DMS153 treated with DMSO at 0.1 percent for 48 hours (cell line): ENCODE results near the gene PRKAR2B.

Experiments used
- DNase-seq: peaks from one replicate; lab custom pipeline; 2025; ENCODE audit not compliant: unreplicated experiment; lab: John Stamatoyannopoulos, UW

PRKAR2B gene

DNA sequence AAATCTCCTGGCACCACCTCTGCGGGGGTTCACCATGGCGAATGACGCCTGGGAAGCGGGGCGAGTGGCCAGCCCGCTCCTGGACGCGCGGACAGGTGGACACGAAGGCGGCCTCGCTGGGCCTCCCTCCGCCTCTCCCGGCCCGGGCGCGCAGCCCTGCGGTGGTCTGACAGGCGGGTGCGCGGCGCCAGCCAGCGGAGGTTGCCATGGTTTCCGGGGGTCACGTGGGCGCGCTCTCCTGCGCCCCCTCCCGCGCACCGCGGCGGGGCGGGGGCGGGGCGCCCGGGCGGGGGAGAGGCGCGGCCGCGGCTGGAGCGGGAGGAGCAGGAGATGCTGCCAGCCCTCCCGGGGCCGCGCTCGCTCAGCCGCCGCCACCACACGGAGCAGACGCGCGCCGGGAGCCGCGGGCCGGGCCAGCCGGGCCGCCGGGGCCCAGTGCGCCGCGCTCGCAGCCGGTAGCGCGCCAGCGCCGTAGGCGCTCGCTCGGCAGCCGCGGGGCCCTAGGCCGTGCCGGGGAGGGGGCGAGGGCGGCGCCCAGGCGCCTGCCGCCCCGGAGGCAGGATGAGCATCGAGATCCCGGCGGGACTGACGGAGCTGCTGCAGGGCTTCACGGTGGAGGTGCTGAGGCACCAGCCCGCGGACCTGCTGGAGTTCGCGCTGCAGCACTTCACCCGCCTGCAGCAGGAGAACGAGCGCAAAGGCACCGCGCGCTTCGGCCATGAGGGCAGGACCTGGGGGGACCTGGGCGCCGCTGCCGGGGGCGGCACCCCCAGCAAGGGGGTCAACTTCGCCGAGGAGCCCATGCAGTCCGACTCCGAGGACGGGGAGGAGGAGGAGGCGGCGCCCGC is at the start of gene PRKAR2B:
Gene PRKAR2B (plus strand): TSS at position 359 of the 848 bp plus-strand sequence. CDS start 203 bp downstream, at position 562.
- DNase-seq = peak; percentile 34

DNA sequence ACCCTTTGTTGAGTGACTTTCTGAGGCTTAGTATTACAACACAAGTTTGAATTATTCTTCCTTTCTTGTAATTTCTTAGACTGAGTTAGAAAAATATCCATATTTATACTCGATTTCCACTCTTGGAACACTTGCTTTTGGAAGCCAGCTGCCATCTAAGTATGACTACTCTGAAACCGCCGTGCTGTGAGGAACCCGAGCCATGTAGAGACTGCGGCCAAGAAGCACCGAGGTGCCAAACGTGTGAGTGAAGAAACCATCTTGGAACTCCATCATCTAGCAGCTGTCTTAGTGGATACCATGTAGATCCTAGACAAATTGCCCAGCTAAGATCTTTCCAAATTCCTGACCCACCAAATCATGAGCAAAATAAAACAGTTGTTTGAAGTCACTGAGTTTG is 49.7 kb upstream of the PRKAR2B start:
- DNase-seq = no peak

DNA sequence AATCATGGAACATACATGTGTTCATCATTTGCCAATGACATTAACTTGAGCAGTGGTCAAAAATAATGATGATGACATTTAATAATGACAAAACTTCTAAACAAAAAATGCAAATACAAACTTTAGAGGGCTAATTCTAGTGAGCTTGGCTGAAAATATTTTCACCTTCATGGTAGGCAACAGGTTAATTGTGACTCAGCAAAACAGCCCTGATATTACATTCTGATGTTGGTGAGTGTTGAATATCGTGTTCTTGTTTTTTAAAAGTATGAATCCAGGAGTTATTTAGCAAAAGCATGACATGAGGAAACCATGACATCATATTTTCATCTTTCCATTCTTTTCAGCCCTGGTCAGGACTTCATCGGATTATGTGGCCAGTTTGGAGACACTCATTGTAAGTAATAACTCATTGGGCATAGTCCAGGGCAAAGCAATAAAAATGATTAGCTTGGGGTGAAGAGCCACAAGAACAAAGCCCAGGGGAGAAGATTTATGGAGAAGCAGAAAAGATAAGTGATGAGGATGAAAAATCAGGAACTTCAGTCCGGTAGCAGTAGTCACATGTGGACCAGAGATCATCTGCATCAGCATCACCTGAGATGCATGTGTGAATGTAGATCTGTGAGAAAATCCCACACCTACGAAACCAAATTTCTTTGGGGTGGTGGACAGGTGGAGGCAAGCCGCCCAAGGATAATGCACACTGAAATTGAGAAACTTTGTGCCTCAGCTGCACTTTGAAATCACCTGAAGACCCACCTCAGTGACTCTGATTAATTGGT is 46.8 kb upstream of the PRKAR2B start:
- no peak for DNase-seq

DNA sequence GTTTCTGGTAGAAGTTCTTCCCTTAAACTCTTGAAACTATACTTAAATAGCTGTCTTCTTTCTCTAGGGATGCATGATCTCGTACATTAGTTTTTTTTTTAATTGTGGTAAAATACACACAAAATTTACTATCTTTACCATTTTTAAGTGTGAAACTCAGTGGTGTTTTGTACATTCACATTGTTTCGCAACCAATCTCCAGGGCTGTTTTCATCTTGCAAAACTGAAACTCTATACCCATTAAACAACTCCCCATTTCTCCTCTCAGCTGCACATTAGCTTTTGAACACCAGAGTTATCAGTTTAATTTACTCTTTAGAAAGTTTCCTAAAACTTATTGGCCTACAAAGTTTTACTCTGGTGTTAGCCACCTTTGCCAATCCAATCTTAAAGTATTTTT is 45.5 kb upstream of the PRKAR2B start:
- no peak for DNase-seq

DNA sequence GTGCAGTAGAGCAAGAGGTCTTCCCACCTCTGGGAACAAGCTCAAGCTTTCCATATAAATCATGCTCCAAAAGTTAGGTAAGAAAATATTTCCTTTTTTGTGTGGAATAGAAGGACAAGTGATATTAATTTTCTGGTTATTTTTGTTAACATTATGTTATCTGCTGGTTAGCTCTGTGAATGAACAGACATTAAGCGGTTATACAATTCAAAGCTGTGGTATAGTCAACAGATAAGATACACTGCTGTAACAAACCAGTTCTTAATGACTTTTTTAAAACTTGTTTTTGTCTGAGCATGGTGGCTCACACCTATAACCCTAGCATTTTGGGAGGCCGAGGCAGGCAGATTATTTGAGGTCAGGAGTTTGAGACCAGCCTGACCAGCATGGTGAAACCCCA is 43.0 kb upstream of the PRKAR2B start:
- DNase-seq = no peak

DNA sequence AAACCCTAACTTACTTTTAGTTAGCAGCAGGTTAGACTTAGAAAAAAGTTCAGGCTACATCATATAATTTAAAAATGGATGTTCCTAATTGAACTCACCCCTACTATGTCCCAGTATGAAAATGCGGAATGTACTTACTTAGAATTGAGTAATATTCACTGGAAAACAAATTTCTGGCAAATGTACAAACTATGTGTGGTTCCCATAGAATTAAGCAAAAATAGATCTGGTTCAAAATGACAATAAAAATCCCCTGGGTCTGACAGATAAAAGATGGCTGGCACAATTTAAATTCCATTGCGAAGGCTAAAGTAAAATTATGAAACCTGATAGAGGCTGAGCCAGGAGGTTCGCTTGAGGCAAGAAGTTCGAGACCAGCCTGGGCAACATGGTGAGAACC is 42.4 kb upstream of the PRKAR2B start:
- no peak for DNase-seq

DNA sequence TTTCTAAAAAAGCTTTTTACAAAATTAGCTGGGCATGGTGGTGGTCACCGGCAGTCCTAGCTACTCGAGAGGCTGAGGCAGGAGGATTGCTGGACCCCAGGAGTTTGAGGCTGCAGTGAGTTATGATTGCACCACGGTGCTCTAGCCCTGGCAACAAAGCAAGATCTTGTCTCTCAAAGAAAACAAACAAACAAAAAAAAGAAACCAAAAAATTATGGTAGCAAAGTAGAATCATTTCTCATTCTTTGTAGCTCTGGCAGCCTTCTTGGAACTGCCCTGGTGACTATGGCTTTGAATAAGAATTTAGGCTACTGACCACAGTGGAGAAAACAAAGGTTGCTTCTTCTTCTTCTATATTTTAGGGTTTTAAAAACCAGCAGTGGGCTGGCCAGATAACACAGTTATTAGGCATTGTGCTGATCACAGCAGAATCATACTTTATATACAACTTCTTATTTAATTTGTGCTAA is 41.9 kb upstream of the PRKAR2B start:
- DNase-seq = no peak

DNA sequence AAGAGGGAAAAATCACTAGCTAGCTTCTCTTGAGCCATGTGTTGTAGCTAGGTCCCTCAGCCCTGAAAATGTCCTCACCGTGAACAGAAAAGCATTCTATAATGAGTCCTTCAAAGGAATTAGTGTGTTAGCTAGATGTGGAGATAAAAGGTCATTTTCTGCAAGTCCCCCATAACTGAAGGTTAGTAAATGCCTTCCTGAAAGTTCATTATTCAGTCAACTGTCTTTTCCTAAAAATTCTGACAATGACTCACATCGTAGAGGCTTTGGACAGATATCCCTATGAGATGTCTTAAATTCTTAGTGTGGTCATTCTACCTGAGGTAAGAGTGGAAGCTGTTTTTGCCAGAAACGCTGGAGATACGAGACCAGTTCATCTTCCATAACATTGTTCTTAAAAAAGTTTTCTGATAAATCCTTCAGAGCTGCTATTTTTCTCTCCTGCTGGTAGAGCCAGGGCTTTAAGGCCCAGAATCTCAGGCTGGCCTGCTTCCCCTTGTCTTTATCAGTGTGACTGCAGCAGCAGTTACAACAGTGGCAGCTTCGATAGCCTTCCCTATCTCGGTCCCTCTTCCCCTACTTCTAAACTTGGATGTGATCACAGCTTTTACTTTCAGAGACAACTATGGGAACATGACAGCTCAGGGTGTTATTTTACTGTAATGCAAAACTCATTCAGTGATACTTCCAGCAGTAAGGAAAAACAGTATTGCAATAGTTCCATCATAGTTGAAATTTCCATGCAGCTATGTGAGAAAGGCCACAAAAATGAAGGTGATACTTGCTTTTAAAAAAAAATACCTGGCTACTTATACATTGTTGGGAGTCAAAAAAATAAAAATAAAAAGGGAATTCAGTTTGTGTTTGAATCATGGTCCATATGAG is 37.3 kb upstream of the PRKAR2B start:
- no peak for DNase-seq

DNA sequence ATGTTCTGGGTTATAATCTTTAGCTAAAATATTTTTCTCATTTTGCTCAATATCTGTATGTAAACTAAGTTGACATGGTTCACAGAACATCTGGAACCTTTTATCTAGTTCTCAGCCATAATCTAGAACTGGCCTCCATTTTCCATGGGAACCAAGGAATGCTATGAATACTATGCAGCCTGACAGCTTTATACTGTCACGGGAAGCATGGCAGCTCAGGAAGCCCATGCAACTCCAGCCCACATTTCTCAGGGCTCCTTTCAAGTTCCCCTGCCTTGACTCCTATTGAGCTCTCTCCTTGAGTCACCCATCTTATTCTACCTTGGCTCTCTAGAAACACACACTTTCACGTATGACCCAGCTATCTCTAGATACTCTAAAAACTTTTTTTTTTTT is 36.6 kb upstream of the PRKAR2B start:
- no peak for DNase-seq

DNA sequence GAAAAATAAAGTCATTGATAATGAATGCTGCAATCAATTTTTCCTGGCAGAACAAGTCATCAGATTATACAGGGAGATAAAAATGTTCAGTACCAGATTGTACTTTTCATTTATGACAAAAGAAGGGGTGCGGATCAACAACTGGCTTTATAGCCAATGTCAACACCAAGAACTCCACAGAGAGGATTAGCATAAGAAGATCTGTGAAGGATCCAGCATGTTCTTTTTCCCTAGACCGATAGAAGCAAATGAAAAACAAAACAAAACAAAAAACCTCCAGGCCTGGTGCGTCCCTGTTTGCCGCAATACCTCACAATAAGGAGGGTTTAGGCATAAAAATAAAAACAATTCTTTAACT is 34.7 kb upstream of the PRKAR2B start:
- DNase-seq = no peak

DNA sequence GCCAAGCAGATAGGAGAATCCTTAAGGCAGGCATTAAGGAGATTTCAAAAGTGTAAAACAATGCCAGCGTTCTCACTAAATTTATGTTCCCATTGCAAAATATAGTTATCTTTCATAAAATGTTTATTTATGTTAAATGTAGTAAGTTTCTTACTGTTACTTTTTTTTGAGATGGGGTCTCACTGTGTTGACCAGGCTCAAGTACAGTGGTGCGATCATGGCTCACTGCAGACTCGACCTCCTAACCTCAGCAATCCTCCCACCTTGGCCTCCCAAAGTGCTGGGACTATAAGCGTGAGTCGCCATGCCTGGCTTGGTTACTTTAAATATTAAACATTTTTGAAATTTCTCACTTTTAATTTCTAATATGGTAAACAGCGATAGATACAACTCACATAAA is 31.8 kb upstream of the PRKAR2B start:
- no peak for DNase-seq

DNA sequence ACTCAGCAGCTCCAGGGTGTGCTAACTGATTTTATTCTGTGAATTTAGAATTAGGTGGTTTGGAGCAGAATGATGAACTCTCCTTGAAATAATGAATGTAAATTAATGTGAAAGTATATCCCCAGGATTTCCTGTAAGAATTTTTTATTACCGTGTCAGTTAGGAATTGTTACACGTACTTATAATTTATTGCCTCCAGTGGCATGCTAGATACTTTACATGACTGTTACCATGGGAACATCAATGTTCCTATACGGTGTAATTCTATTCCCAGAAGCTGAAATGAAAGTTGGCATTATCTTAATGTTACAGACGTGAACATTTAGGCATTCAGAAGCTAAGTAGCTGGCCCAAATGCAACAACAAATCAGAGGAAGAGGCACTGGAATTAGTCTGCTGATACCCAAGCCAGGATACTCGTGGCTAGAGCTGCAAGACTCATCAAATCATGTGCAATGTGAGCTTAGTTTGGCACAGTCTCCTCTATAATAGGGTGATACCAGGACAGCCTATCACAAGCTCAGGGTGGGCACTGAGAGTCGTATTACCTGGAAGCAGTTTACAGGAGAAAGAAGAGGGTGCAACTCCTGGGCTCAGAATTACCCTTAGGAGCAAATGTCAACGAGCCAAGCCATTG is 30.0 kb upstream of the PRKAR2B start:
- no peak for DNase-seq

DNA sequence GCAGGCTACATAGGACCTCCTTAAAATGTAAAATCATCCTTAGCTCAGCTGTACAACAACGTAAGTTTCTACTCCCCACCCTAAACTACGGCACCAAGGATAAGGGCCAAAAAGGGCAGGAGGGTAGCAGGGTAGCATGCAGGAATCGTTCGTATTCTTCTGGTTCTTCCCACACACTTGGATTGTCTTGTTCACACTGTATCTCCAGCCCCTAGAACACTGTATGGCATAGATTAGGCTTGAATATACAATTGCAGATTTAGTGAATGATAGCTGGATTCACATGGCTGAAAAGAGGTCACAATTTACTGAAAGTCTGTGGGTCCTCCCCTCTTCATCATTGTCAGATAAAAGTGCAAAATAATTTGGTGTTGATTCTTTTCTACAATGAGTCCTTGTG is 28.2 kb upstream of the PRKAR2B start:
- no peak for DNase-seq

DNA sequence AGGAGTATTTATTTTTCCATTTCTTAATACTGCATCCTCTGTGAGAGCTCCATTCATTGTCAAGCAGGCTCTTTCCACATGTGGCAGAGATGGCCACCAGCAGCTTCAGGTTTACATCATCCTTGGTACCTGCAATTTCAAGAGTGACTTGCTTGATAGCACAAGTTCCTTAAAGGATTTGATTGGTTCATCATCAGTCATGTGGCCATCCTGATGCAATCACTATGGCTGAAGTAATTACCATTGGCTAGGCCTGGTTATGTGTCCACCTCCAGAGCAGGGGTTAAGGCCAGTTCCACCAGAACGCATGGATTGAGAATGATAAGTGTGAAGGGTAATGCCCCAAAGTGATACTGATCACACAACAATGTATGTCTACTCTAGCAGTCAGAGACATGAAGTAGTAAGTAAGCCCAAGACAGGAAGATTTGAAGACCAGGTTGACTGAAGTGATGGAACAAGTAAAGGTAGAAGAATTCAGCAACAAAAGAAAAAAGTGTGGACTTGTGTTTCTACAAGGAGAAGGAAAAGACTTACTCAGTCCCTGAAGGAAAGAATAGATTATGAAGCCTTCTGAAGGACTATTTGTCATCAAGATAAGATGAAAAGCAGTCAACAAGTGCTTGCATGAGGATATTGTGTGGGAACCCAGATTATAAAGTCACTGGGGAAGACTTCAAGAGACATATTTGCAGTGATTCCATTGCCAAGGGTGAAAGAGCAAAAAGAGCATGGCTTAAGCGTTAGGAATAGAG is 26.4 kb upstream of the PRKAR2B start:
- no peak for DNase-seq

DNA sequence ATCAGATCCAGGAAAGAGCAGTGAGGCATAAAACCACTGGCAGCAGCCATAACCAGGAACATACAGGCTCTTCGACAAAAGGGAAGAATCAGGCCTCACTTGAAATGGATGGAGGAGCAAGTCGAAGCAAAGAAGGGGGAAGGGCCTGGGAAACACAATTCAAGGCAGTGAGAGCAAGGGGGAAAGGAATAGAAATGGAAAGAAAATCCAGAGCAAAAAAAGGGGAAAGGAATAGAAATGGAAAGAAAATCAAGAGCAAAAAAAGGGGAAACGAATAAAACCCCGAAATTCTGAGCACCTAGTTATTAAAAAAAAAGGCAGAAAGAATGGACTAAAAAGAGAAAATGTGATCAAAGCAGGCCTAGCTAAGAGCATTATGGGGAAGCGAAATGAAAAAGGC is 24.1 kb upstream of the PRKAR2B start:
- no peak for DNase-seq

DNA sequence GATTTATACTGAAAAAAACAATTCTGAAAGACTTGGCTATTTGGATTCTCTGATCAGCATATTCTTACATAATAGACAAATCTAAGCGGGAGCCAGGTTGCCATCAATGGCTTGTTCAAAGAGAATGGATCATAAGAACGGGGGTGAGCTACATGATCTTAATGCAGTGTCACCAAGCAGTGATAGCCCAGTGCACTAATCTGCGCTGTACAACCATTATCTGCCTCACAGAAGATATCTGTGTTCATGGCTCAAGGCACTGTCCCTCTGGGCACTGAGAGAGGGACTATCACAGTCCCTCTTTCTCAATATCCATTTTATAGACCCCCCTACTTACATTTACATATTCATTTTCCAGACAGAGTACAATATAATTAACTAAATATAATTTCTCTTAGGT is 22.9 kb upstream of the PRKAR2B start:
- DNase-seq = no peak

DNA sequence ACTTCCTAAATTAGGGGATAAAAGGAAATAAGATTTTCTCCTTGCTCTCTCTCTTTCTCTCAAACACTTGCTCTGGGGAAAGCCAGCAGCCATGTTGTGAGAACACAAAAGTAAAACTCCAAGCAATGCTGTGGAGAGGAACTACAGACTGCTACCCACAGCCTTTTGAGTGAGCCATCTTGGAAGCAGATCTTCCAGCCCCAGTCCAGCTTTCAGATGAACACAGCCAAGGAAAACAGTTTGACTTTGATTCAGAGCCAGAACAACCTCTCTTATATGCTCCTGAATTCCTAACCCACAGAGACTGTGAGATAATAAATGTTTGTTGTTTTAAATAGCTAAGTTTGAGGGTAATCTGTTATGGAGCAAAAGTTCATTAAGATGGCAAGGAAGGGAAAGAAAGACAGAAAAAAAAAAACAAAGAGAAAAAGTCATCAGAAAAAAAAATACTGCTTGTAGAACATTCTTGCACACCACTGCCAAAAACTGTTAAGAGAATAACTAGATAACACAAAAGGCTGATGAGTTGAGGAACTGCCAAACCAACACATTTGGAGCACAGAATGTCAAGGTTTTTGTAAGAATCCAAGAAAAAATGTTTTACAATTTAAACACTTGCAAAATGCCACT is 20.9 kb upstream of the PRKAR2B start:
- DNase-seq = no peak

DNA sequence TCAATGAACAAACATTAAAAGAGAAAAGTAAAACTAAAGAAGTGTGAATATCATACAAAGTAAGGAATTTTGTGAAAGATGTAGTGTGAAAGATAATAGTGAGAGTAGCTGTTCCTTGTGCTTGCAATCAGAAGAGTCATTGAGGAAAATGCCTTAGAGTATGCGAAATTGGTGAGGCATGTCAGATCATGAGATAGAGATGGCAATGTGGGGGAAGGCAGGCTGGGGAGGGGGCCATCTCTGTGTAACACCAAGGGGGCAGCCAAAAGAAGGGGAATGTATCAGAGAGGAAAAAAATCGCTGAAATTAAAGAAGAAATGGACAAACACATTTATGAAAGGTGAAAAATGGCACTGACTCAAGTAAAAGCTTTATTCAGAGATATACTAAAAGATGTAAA is 19.6 kb upstream of the PRKAR2B start:
- no peak for DNase-seq

DNA sequence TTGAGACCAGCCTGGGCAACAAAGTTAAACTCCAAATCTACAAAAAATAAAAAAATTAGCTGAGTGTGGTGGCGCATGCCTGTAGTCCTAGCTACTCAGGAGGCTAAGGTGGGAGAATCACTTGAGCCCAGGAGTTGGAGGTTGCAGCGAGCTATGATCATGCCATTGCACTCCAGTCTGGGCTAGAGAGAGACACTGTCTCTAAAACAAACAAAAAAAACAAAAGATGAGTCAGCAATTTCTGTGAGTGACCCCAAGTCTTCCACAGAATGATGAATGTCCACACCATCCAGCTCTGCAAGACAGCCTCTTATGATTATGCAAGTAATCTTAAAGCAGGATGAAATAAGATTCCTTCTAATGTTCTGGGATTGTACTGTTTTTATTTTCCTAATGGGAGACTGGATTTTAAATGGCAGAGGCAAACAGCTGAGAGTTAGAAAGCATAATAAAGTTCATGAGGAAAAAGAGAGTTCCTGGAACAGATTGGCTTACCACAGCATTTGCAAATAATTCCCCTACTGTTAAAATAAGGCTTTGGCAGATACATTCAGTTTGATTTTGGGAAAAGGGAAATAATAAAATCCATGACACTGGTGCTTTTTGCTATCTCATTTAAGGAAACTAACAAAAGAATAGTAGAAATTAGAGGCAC is 18.9 kb upstream of the PRKAR2B start:
- DNase-seq = no peak
